NCI-H82 treated with DMSO at 0.1 percent for 48 hours (cell line): ENCODE data around the gene DNAAF1.

Experiments used
- DNase-seq: peaks from one replicate; lab custom pipeline; 2025; ENCODE audit not compliant: unreplicated experiment; lab: John Stamatoyannopoulos, UW

The DNAAF1 gene

DNA sequence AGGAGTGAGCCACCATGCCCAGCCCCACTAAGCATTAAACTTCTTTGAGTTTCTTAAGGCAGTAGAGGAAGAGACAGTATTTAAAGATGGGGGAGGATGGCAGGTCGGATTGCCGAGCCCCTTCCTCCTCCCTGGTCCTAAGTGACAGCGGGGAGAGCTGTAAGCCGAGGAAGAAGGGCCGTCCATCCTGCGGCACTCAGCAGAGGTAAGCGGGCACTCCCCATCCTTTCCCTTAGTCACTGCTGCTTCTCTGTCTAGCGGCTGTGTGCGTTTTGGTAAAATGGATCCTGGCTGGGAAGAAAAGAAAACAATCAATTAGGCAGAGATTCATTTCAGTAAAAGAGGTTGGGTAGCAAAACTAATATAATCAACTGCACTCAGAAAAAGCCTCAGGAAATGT, 13.9 kb downstream of the DNAAF1 start:
- no peak for DNase-seq

GRCh38 chr16:84159800-84160199, 14.7 kb downstream of the DNAAF1 start:
- DNase-seq, result no peak

- DNase-seq, result no peak
Measured at GRCh38 chr16:84161037-84161436, 15.9 kb downstream of the DNAAF1 start.

- DNase-seq, result no peak
Measured at GRCh38 chr16:84161801-84162200, 16.7 kb downstream of the DNAAF1 start.

DNA sequence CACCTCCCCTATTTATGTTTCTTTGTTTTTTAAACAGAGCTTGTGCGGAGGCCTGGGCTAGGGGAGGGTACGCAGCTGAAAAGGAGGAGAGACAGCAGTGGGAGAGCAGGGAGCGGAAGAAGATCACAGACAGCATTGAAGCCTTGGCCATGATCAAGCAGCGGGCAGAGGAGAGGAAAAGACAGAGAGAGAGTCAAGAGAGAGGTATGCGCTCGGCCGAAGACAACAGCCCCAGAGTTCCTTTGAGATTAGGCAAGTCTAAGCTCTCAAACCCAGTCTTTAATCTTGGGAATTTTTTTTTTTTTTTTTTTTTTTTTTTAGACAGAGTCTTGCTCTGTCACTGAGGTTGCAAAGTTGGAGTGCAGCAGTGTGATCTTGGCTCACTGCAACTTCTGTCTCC, 20.6 kb downstream of the DNAAF1 start:
- no peak for DNase-seq

DNA sequence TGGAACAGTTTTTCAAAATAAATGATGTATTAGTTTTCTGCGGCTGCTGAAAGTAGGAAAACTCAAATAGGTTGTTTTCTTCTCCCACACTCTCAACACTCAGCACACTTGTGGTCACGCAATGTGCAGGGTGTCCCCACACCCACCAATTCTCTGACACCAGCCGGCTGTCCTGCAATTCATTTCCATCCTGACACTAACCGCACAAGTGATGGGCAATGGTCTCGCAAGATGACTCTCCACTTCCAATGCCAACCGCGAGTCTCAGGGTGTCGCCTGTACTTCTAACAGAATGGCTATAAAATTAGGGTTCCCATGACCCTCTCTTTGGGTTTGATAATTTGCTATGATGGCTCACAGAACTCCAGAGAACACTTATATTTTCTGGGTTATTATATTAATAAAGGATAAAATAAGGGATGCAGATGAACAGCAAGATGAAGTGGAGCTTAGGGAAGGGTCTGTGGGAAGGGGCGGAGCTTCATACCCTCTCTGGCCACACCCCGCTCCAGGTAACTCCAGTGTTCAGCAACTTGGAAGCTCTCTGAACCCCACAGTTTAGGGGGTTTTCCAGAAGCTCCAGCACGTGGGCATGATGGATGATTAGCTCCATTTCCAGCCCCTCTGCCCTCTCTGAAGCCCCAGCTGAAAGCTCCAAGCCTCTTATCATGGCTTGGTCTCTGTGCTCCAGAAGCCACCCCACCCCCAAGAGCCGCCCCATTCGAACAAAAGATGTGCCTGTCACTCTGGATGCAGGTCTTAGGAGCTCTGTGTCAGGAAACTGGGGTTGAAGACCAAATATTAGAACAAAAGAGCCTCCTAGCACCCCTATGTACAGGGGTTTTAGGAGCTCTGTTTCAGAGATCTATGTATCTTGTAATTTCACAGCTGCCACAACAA, 21.9 kb downstream of the DNAAF1 start:
- DNase-seq, result no peak

DNA sequence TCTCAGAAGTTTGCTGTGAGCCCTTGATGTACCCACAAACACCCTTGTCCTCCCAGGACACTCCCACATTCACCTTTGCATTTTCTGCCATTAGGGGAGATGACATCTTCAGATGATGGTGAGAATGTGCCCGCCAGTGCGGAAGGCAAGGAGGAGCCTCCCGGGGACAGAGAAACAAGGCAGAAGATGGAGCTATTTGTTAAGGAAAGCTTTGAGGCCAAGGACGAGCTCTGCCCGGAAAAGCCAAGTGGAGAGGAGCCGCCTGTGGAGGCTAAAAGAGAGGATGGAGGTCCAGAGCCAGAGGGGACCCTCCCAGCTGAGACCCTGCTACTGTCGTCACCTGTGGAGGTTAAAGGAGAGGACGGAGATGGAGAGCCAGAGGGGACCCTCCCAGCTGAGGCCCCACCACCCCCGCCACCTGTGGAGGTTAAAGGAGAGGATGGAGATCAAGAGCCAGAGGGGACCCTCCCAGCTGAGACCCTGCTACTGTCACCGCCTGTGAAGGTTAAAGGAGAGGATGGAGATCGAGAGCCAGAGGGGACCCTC, 24.7 kb downstream of the DNAAF1 start:
- no peak for DNase-seq

- no peak for DNase-seq
Measured at GRCh38 chr16:84174396-84174795, 29.3 kb downstream of the DNAAF1 start.

DNA sequence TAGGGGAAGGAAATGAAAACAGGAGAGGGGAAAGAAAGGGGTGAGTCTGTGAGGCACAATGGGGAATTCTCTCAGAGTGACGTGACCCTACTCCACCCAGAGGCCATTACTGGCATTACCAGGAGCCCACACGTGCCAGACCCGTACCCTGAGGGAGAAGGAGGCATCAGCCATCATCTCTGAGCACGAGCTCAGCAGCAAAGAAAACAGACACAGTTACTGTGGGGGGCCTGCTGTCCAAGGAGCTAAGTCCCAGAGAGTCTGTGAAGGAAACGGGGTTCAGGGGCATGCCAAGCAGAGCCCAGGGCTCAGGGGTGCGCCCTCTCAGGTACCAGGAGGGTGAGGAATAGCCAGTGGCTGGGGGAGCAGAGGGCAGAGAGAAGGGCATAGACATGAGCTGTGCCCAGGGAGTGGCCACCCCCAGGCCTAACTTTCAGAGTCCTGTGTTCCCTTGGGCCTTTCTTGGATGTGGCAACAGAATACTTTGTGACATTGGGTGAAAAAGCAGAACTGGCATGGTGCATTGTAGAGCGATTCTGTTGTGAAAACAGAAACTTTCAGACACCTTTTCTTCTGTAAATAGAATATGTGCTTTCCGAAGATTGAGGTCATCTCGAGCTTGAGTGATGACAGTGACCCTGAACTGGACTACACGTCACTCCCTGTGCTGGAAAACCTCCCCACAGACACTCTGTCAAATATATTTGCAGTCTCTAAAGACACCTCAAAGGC, 30.4 kb downstream of the DNAAF1 start:
- DNase-seq, result peak; percentile 57

DNA sequence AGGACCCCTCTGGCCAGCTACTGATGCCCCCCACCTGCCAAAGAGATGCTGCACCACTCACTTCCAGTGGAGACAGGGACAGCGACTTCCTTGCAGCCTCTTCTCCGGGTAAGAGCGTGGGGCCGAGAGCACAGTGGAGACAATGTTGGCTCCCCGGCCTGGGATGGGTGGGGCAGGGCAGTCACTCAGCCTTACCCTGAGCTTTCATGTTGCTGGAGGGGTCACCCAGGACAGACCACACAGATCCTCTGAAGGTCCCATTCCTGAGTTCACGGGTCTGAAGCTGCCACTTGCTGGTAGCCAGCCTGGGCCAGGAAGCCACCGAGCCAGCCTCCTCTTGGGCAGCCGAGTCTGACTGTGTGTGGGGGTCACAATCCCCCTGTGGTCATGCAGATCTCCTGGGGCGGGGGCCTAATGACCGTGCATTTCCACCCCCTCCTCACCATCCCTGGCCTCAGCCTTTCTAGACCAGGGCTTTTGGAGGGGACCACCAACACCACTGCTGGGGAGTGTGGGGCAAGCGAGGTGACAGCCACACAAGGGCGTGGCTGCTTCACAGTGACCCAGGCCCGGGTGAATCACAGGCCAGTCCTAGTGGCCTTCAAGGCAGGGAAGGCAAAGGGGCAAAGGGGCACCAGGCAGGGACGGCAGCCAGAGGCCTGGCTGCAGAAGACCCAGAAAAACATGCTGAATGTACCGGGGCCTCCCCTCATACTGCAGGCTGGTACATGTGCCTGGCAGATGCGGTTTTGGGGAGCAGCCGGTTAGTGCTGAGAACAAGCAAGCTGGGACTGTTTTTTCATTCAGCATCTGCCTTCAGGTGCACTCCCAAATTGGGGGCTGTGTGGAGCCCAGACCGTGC, 31.3 kb downstream of the DNAAF1 start:
- DNase-seq, result no peak

DNA sequence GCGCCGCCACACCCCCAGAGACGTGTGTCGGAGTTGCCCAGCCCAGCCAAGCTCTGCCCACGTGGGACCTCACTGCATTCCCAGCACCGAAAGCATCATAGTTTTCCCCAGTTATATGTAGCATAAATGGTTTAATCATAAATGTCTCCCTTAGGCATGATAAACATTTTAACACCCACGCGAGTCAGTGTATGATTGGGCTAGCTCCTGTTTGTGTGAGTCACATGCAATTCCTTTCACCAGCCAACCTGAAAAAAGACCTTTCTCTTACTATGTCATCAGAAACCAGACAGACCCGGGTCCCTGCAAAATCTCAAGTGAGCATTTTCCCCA, 32.6 kb downstream of the DNAAF1 start:
- no peak for DNase-seq

GRCh38 chr16:84178146-84178765, 33.1 kb downstream of the DNAAF1 start:
- DNase-seq, result no peak

DNA sequence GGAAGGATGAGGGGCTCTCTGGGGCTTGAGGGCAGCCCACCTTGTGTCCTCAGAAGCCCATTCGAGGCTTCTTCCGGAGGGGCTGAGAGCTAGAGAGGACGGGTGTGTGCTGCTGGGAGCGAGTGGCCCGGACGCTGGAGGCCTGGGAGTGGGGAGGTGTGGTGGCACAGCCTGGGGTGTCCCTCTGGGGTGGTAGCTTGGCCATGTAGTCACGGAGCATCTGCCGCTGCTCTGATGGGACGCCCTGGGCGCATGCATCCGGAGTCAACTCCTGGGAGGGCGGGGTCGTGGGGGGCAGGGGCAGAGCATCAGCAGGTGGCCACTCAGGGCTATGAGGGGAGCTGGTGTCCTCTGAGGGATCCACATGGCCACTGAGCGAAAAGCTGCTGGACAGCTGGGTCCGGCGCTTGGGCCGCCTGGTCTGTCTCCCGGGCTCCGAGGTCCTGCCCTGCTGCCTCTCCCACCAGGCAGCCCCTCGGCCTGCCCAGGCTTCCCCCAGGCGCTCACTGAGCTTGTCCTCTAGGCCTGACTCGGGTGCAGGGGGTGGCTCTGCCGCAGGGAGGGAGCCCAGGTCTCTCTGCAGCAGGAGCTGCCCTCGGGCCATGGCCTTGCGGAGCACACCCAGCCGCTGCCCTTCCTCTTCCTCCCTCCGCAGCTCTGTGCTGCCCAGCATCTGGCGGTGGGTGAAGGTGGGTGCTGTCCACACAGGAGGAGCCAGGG, 33.9 kb downstream of the DNAAF1 start:
- DNase-seq, result no peak

GRCh38 chr16:84179612-84180320, 34.7 kb downstream of the DNAAF1 start:
- no peak for DNase-seq

DNA sequence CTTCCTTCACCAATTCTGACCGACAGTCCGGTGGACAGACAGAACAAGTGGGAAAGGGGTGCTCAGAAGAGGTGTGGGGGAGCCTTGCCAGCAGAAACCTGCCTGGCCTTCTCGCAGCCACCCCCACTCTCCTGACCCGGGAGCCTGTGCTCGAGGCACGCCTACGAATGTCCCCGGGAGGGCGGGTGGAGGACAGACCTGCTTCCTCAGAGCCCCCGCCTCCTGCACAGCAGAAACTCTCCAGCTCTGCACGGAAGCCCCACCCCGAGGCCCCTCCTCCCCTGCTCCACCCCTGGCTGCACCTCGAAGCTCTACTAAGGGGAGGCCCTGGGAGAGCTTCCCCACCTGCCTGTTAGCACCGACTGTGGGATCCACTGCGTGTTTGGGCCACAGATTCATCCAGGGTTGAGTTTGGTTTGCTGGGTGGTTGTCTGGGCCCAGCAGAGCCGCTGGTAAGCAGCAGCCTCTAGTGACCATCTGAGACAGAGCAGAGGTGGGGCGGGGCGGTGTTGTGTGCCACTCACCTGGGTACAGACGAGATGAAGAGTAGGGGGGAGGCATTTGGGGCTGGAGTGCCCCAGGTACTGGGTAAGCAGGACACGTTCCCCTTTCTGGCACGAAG, 35.5 kb downstream of the DNAAF1 start:
- no peak for DNase-seq

DNA sequence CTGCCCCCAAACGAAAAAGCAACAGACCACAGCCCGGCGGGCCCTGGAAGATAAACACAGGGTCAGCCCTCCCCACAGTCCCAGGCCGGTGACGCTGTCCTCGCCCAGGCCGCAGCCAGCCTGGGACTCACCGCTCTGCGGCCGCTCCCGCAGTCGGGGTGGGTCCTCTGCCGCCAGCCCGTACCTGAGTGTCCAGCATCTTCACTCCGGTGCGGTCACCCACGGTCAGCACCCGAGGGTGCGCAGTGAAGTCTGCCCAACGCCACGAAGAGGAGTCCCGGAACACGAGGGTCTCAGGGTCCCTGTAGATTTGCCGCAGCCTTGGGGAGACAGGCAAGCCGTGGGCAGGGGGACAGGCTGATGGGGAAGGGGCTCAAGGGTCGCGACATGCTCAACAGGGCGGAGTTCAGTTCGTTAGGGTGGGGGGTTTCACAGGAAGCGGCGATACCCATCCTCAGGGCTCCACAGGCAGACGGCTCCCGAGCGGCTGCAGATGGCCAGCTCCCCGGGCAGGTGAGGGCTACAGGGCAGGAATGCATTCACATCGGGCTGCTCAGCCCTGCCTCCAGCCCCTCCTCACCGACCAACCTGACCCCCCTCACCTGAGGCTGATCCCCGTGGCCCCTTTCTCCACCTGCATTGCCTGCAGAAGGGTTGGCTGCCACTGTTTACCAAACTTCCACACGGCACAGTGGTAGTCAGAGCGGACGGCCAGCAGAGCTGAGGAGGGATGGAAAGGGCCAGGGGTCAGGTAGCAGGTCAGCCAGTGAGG, 36.2 kb downstream of the DNAAF1 start:
- DNase-seq, result no peak

DNA sequence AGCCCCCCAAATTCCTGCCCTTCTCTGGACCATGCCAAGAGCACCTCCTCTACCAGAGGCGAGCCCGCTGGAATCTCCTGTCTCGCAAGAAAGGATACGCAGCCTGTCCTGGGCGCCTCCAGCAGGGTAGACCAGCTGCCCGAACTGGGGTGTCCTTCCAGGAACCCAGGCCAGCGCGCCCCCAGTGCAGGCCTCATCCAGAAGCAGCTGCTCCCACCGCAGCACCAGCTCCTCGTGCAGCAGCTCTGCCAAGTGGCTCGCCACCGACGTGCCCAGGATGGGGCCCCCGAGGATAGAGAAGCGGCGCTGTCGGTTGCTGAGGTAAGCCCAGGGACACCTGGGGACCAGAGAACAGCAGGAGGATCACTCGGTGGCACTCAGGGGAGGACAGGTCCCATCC, 37.0 kb downstream of the DNAAF1 start:
- no peak for DNase-seq
